Subcutaneous adipose tissue (tissue), 4 donors: ENCODE data around the gene RNF151. TPM values are rescaled to one million over a fixed set of nuclear protein-coding genes. Genes with fewer than 3 reads are reported as not detected.

ENCODE experiments used
- total RNA-seq, 4 donors: library from RNA; depleted of rRNA; stranded (reverse); fragments of >200 nt; gene quantifications; one replicate each; pipeline ENCODE4 v1.1.0, GENCODE V29; 2016
- TF ChIP-seq, protein P1 (sequence below): fragments of 450-650 bp; IDR thresholded peaks from one replicate; pipeline ENCODE4 v1.5.1; 2016; ENCODE audit warnings: low read depth, mild to moderate bottlenecking, control low read depth, antibody characterized with exemption, moderate library complexity

RNF151 gene
- total RNA-seq, 4 donors from 2014 or later, result not detected

DNA sequence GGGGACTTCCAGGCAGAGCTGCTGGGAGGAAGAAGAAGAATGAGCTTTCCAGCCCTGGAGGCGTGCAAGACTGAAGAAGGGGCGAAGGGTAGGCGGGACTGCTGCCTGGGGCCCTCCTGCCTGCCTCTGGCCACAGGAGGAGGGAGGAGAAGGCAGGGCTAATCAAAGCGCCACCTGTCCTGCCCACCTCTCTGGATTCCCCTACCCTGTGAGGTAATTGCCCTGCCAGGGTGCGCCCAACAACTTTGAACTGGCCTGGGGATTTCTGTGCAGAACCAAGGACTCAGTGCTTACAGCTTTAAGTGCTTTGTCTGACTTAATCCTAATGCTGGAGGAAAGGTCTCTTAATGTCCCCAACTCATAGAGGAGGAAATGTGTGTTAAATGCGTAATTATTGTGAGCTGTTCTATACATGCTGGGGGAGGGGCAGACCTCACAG lies 14.8 kb downstream of the RNF151 start, which contains the start of gene NOXO1:
NOXO1 (minus strand) TSS at position 72 of the 439 bp plus-strand sequence. CDS start 290 bp downstream, outside the sequence.
- TF ChIP-seq, protein P1, sequence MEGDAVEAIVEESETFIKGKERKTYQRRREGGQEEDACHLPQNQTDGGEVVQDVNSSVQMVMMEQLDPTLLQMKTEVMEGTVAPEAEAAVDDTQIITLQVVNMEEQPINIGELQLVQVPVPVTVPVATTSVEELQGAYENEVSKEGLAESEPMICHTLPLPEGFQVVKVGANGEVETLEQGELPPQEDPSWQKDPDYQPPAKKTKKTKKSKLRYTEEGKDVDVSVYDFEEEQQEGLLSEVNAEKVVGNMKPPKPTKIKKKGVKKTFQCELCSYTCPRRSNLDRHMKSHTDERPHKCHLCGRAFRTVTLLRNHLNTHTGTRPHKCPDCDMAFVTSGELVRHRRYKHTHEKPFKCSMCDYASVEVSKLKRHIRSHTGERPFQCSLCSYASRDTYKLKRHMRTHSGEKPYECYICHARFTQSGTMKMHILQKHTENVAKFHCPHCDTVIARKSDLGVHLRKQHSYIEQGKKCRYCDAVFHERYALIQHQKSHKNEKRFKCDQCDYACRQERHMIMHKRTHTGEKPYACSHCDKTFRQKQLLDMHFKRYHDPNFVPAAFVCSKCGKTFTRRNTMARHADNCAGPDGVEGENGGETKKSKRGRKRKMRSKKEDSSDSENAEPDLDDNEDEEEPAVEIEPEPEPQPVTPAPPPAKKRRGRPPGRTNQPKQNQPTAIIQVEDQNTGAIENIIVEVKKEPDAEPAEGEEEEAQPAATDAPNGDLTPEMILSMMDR, result no peak

DNA sequence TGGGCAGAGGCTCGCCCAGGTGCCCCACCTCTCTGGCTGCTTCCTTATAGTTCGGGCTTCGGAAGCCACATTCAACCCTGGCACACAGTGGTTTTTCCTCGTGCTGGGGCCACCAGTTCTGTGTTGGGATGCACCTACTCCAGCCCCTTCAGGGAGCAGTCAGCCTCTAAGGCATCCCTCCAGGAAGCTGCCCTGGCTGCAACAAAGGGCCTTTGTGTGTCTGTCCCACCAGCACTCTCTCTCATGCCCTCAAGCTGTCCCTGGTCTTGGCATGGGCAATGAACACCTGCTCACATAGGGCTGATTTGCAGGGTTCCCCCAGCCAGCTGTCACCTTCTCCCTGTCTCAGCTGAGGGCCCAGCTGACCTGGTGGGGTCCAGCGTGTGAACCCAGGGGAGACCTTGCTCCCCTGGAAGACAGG lies 15.4 kb downstream of the RNF151 start:
- TF ChIP-seq, protein P1, result no peak

DNA sequence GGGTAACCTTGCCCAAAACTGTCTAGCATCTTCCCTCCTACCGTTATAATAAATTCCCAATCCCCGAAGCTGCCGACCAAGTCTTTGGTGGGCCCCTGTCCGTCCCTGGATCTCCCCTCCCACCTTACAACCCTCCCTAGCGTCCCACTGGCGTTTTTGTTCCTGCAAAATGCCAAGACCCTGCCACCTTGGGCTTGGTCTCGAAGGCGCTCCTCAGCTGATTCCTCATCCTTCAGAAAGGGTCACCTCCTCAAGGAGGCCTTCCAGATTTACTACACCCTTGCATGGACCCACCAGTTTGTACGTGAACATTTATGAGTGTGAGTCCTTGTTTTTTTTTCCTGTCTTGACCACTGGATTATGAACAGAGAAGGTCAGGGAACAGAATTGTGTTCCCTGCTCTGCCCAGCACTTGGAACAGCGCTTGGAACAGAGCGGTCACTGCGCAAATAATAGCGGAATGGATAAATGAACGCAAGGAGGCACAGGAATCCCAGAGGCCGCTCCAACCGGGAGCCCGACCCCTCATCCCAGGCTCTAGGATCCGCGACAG lies 16.4 kb downstream of the RNF151 start:
- TF ChIP-seq, protein P1, result no peak

DNA sequence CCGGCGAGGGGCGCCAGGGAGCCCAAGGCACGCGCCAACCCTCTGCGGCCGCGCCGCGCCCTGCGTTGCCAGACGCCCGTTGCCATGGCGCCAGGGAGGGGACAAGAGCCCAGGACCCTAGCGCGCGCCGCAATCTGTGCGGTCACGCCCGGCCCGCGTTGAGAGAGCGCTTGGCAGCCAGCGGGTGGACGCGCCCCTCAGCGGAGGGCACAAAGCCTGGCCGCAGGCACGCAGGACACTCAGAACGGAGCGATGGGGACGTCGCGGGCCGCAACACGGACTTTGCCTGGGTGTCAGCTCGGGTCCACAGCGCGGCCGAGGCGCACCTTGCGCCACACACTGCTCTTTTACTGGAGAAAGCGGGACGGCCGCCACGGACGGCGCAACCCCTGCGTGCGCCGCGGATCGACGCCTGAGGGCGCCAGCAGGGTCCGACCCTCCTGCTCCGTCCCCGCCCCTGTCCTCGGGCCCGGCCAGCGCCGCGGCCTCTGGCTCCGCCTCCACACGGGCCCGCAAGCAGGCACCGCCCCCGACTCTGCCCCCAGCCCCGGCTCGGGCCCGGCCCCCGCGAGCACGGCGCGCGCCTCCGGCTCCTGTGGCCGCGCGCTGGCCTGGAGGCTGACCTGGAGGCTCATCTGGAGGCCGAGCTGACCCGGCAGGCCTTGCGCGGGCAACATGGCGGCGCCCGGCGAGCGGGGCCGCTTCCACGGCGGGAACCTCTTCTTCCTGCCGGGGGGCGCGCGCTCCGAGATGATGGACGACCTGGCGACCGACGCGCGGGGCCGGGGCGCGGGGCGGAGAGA lies 17.1 kb downstream of the RNF151 start, which contains the start of gene GFER:
GFER (plus strand) TSS at position 650 of the 803 bp plus-strand sequence; CDS start at position 676, 26 bp downstream.
- TF ChIP-seq, protein P1, result no peak

DNA sequence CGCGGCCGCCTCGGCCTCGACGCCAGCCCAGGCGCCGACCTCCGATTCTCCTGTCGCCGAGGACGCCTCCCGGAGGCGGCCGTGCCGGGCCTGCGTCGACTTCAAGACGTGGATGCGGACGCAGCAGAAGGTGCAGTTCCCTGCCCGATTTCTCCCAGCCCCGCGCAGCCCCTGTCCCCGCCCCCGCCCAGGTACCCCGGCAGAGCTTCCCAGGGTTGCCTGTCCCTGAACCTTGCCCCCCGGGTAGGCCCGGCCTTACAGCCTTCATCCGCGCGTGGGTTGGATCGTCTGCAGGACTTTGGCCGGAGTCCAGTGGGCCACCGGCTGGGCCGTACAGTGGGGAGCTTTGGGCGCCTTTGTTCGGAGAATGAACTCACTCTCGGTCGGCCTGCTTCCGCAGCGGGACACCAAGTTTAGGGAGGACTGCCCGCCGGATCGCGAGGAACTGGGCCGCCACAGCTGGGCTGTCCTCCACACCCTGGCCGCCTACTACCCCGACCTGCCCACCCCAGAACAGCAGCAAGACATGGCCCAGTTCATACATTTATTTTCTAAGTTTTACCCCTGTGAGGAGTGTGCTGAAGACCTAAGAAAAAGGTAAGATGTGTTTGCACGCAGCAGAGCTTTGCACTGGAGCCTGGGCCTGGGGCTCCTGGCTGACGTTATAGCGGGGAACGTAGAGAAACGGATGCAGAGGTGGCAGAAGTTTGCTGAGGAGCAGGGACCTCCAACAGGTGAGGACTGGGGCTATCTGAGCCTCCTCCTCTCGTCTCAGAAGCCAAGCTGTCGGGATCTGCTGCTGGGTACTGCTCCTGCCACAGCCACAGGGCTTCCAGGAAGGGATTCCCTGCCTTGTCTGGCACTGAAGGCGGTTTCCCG lies 17.9 kb downstream of the RNF151 start:
- TF ChIP-seq, protein P1, result no peak

DNA sequence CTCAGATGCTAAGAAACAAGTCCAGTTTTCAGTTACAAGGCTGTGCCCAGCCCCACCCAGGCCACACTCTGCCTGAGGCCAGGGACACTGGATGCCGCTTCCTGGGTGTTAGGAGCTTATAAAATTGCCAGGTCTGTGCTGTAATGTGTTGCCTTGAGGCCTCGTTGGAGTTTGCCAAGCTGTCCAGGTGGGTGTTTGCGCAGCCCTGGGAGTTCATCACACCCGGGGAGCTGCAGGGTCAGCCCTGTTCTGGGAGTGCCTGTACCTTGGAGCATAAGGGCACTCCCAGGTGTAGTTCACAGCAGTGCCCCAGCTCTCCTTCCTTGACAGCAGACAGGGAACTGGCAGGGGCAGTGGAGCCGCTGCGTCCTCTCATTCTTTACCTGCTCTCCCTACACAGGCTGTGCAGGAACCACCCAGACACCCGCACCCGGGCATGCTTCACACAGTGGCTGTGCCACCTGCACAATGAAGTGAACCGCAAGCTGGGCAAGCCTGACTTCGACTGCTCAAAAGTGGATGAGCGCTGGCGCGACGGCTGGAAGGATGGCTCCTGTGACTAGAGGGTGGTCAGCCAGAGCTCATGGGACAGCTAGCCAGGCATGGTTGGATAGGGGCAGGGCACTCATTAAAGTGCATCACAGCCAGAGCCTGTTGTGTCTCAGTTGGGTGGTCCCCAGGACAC lies 19.0 kb downstream of the RNF151 start:
- TF ChIP-seq, protein P1, result no peak
